Measurements from ENCODE around the gene C1orf53.

The C1orf53 gene

GRCh38 chr1:197908716-197909220, 6.3 kb downstream of the C1orf53 start:
- no peak for DNase-seq

GRCh38 chr1:197909384-197909783, 7.0 kb downstream of the C1orf53 start:
- DNase-seq, result no peak

GRCh38 chr1:197910120-197910991, 7.9 kb downstream of the C1orf53 start:
- DNase-seq, result no peak

GRCh38 chr1:197911111-197911856, 8.9 kb downstream of the C1orf53 start:
- DNase-seq, result no peak

- DNase-seq, result peak; percentile 21
Observed at GRCh38 chr1:197911857-197912696, 9.6 kb downstream of the C1orf53 start.

GRCh38 chr1:197912739-197913494, 10.5 kb downstream of the C1orf53 start:
- no peak for DNase-seq

- no peak for DNase-seq
Observed at GRCh38 chr1:197913495-197914276, 11.3 kb downstream of the C1orf53 start.

- no peak for DNase-seq
Observed at GRCh38 chr1:197914510-197914909, 12.1 kb downstream of the C1orf53 start.

- no peak for DNase-seq
Observed at GRCh38 chr1:197915260-197915861, 12.9 kb downstream of the C1orf53 start.

- DNase-seq, result peak; percentile 71
Observed at GRCh38 chr1:197915862-197916499, 13.6 kb downstream of the C1orf53 start.

GRCh38 chr1:197916500-197916983, 14.1 kb downstream of the C1orf53 start:
- no peak for DNase-seq

GRCh38 chr1:197917805-197918651, 15.6 kb downstream of the C1orf53 start:
- no peak for DNase-seq

GRCh38 chr1:197918807-197919345, 16.4 kb downstream of the C1orf53 start:
- no peak for DNase-seq

- DNase-seq, result no peak
Observed at GRCh38 chr1:197919346-197920066, 17.1 kb downstream of the C1orf53 start.

GRCh38 chr1:197920067-197920396, 17.6 kb downstream of the C1orf53 start:
- DNase-seq, result no peak

GRCh38 chr1:197920414-197921117, 18.1 kb downstream of the C1orf53 start:
- no peak for DNase-seq

- DNase-seq, result no peak
Observed at GRCh38 chr1:197921235-197922069, 19.0 kb downstream of the C1orf53 start.
